Posterior cingulate gyrus (tissue), 11 donors: ENCODE data around the gene KRTAP4-16.
"Not testable (repeated sequence)": the region's sequence is repeated elsewhere in the genome, so short reads cannot be mapped to it uniquely, and the experiment has no call there.

Source experiments
- DNase-seq, 10 donors: peaks; one replicate each; pipeline versions ENCODE4 v3.0.0 to v3.0.0-alpha.2; 2020 to 2021; ENCODE audit warnings: mixed read lengths in 3 of 10
- intact Hi-C: fragments of 100-400 bp; cut with DNase I; formaldehyde crosslinking; loops from one replicate; pipeline ENCODE4 v1.15.1; 2023

Gene KRTAP4-16

GRCh38 chr17:41101586-41102259 lies at the start of gene KRTAP4-16:
Gene KRTAP4-16 (minus strand): TSS chr17:41102209. CDS start chr17:41102209, 0 bp downstream.
- DNase-seq = peak in 1 of 10 donors; percentile 79
- intact Hi-C loops = no loop called here

GRCh38 chr17:41151525-41151924 lies 49.5 kb upstream of the KRTAP4-16 start:
- no peak for DNase-seq
- intact Hi-C loops = no loop called here

- no peak for DNase-seq
Measured at GRCh38 chr17:41150026-41150425, 48.0 kb upstream of the KRTAP4-16 start.

GRCh38 chr17:41149652-41149985 lies 47.6 kb upstream of the KRTAP4-16 start, which contains the start of gene KRTAP4-5:
Gene KRTAP4-5 (minus strand): TSS chr17:41149825. CDS start chr17:41149767, 58 bp downstream.
- DNase-seq = no peak

More at GRCh38 chr17:41150026-41150425, 48.0 kb upstream of the KRTAP4-16 start:
- intact Hi-C loops = no loop called here

GRCh38 chr17:41148971-41149651 lies 47.1 kb upstream of the KRTAP4-16 start:
- DNase-seq = peak in 1 of 10 donors; percentile 68
- intact Hi-C loops = not testable (repeated sequence)

More at GRCh38 chr17:41149652-41149985, 47.6 kb upstream of the KRTAP4-16 start, which contains the start of gene KRTAP4-5:
- intact Hi-C loops = no loop called here

- no peak for DNase-seq
- intact Hi-C loops = no loop called here
Measured at GRCh38 chr17:41147531-41148204, 45.7 kb upstream of the KRTAP4-16 start.

- no peak for DNase-seq
- intact Hi-C loops = no loop called here
Measured at GRCh38 chr17:41145261-41145660, 43.3 kb upstream of the KRTAP4-16 start.

GRCh38 chr17:41144846-41145245 lies 42.8 kb upstream of the KRTAP4-16 start:
- no peak for DNase-seq
- intact Hi-C loops = no loop called here

GRCh38 chr17:41141361-41141760 lies 39.4 kb upstream of the KRTAP4-16 start:
- intact Hi-C loops = no loop called here
- no peak for DNase-seq

- intact Hi-C loops = no loop called here
Measured at GRCh38 chr17:41140360-41141131, 38.5 kb upstream of the KRTAP4-16 start, which contains the start of gene KRTAP4-6. Gene KRTAP4-6 (minus strand): TSS chr17:41140544. CDS start chr17:41140487, 57 bp downstream.

GRCh38 chr17:41139865-41140264 lies 37.9 kb upstream of the KRTAP4-16 start:
- DNase-seq = peak in 1 of 10 donors; percentile 55

More at GRCh38 chr17:41140360-41141131, 38.5 kb upstream of the KRTAP4-16 start, which contains the start of gene KRTAP4-6:
- no peak for DNase-seq

GRCh38 chr17:41133880-41134735 lies 32.1 kb upstream of the KRTAP4-16 start:
- no peak for DNase-seq
- intact Hi-C loops = no loop called here

More at GRCh38 chr17:41139865-41140264, 37.9 kb upstream of the KRTAP4-16 start:
- intact Hi-C loops = not testable (repeated sequence)

- DNase-seq = no peak
- intact Hi-C loops = no loop called here
Measured at GRCh38 chr17:41131979-41132378, 30.0 kb upstream of the KRTAP4-16 start.

GRCh38 chr17:41127371-41127770 lies 25.4 kb upstream of the KRTAP4-16 start:
- intact Hi-C loops = no loop called here
- no peak for DNase-seq

- intact Hi-C loops = no loop called here
- no peak for DNase-seq
Measured at GRCh38 chr17:41126412-41126811, 24.4 kb upstream of the KRTAP4-16 start.

GRCh38 chr17:41125064-41125463 lies 23.1 kb upstream of the KRTAP4-16 start:
- intact Hi-C loops = no loop called here

GRCh38 chr17:41123991-41124371 lies 22.0 kb upstream of the KRTAP4-16 start, which contains the start of gene KRTAP4-12:
Gene KRTAP4-12 (minus strand): TSS chr17:41124182. CDS start chr17:41124122, 60 bp downstream.
- intact Hi-C loops, DNase-seq: not testable (repeated sequence)

More at GRCh38 chr17:41125064-41125463, 23.1 kb upstream of the KRTAP4-16 start:
- DNase-seq = no peak

- DNase-seq, intact Hi-C loops: not testable (repeated sequence)
Measured at GRCh38 chr17:41123292-41123990, 21.4 kb upstream of the KRTAP4-16 start.
